Ammon's horn (tissue), 1 donor: ENCODE measurements around the gene BCO1.
"Not testable (repeated sequence)": the region's sequence is repeated elsewhere in the genome, so short reads cannot be mapped to it uniquely, and the experiment has no call there.

Experiments
- DNase-seq: peaks from one replicate; pipeline ENCODE4 v3.0.0-alpha.2; 2016; ENCODE audit warnings: low spot score

BCO1 gene, protein sequence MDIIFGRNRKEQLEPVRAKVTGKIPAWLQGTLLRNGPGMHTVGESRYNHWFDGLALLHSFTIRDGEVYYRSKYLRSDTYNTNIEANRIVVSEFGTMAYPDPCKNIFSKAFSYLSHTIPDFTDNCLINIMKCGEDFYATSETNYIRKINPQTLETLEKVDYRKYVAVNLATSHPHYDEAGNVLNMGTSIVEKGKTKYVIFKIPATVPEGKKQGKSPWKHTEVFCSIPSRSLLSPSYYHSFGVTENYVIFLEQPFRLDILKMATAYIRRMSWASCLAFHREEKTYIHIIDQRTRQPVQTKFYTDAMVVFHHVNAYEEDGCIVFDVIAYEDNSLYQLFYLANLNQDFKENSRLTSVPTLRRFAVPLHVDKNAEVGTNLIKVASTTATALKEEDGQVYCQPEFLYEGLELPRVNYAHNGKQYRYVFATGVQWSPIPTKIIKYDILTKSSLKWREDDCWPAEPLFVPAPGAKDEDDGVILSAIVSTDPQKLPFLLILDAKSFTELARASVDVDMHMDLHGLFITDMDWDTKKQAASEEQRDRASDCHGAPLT

DNA sequence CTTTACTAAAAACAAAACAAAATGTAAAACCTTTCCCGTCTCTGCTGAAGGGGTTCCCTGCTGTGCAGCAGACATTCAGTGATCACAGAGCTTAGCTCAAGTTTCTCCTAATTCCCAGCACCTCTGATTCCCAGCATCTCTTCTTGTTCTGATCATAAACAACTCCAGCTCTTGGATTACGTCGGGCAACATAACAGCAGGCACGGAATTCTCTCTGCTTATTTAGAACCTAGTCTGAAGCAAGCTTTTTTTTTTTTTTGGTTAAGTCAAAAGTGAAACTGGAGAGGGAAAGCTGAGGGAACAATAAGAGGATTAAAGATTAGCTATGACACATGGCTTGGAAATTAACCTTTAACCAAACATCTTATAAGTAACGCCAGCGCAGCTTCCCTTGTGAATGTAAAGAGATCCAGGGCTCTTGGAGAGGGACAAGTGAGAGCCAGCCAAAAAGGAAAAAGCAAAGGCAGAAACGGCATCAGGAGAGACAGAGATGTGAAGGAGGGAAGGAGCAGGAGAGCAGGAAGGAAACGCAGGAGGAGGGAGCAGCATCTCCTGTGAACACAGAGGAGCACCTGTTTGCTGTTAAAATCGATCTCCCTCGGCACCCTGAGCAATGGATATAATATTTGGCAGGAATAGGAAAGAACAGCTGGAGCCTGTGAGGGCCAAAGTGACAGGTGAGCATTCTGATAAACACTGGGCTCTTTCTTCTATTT is at the start of gene BCO1:
Gene BCO1, plus strand, starts transcription at position 394 of the 716 bp plus-strand sequence. Its CDS starts 220 bp downstream, at position 614.
- DNase-seq, result peak; percentile 13

DNA sequence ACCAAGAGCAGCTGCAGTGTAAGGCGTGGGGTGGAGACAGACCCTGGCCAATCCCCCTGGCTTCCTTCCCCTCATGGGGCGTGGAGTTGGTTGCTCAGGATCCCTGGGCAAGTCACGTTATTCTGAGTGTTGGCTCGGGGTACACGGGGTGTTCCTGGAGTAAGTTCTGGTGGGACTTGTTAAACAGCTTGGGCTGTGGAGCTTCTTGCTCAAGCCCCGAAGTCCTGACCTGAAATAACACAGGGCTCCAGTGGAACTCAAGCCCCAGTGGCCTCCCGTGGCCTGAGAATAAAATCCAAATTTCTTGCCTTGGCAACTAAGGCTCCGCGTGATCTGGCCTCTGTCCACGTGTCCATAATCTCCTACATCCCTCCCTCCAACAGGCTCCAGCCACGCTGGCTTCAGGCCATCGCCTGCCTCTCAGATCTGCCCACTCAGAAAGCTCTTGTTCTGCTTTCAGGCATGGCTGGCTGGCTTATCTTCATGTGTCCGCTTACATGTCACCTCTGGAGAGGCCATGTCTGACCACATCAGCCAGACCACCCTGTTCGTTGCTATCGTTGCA is 49.3 kb upstream of the BCO1 start:
- peak; percentile 90 for DNase-seq

DNA sequence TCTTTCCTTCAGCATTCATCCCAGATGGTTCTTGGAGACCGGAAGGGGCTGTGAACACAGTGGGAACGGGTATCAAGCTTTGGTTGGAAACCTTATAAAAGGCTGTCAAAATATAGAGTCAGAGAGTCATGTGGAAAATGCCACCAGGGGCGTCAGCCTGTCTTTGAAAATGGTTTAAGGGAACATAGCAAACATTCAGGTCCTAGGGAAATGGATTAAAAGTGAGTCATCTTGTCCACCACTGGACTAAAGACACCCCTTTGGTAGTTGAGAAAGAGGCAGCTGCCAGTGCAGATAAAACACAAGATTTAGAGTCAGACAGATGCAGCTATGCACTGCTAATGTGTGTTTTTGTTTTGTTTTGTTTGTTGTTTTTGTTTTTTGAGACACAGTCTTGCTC is 47.8 kb upstream of the BCO1 start:
- no peak for DNase-seq

GRCh38 chr16:81195885-81196534 is 42.5 kb upstream of the BCO1 start:
- no peak for DNase-seq

DNA sequence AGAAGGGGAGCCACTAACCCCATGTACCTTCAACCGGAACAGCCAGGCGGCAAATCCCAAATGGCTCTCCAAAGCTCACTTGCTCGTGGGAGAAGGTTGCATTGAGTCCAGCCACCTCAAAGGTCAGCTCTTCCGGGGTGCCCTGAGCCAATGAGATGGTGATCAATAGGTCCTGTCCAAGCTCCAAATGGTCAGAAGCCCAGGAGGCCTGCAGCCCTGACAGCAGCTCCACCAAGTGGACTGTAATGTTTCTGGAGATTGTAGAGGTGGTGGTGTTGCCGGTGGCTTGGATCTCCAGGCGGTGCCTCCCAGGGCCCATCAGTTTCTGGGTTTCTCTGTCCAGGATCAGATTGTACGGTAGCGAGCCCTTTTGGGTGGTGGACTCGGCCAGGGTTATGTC is 39.9 kb upstream of the BCO1 start:
- DNase-seq, result peak; percentile 25

GRCh38 chr16:81201267-81201666 is 37.2 kb upstream of the BCO1 start:
- peak; percentile 46 for DNase-seq

DNA sequence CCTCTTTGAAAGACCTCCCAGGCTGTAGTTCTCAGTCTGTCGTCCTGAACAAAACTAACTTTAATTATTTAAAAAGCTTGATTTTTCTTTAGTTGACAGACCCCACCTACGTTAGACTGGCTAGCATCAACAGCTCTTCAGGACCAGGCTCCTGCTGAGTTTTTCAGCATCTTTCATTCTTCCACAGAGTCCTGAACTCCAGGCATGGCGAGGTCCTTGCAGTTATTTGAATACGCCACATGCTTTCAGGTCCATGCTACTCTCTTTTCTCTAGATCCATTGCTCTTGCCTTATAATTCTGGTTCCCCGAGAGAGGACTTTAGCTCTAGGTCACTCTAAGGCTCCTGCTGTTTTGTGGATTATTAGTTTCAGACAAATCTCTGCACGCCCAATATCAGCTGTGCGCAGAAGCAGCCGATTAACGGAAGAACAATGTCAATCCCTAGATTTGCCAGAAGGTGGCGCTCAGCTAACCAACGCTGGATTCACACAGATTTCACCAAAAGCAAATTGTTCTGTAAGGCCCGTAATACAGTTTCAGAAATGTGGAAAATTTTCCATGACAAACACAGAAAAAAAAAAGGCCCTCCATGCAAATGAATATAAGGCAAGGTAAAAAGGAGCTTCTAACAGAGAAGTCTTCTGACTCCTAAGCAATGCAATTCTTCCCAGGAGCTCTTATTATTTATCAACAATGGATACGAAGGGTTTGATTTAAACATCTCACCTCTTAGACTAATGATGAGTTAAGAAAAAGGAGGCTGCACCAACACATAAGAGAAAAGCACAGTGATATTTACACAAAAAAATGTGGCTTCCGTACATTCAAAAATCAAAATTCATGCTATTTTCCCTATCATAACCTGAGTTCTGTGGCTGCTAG is 33.5 kb upstream of the BCO1 start:
- DNase-seq, result peak; percentile 88

GRCh38 chr16:81207076-81207475 is 31.4 kb upstream of the BCO1 start:
- no peak for DNase-seq

DNA sequence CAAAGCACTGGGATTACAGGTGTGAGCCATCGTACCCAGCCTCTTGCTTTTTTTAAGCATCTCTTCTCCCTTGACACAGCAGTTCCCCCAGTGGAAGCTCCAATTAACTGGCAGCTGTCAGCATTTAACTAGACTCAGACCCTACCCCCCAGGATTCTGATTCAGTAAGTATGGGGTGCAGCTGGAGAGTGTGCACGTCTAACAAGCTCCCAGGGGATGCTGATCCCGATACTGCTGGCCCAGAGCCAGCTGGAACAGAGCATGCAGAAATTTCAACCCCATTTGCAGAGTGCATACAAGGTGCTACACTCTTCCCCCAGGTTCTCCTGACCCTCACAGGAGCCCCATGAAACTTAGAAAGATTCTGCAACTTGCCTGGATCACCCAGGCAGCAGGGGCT is 27.7 kb upstream of the BCO1 start:
- DNase-seq, result no peak

- DNase-seq, result no peak
Measured at GRCh38 chr16:81212830-81213465, 25.5 kb upstream of the BCO1 start.

GRCh38 chr16:81214745-81215166 is 23.7 kb upstream of the BCO1 start:
- no peak for DNase-seq

DNA sequence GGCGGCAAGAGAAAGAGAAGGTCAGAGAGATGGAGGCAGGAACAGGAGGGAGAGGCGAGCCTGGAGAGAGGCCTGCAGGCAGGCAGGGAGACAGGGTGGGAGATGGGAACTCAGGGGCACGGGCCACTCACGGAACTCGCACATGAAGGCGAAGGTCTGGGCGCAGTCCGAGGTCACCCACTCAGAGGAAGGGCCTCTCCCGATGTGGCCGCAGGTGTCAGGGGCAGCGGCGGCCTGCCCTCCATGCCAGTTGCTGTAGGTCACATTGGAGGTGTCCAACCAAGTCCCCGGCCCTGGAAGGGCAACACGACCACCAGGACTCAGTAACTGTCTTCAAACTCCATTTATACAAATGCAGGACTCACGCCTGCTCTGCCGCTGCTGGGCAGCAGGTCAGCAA is 22.4 kb upstream of the BCO1 start:
- DNase-seq, result no peak

- no peak for DNase-seq
Measured at GRCh38 chr16:81216706-81217105, 21.8 kb upstream of the BCO1 start.

DNA sequence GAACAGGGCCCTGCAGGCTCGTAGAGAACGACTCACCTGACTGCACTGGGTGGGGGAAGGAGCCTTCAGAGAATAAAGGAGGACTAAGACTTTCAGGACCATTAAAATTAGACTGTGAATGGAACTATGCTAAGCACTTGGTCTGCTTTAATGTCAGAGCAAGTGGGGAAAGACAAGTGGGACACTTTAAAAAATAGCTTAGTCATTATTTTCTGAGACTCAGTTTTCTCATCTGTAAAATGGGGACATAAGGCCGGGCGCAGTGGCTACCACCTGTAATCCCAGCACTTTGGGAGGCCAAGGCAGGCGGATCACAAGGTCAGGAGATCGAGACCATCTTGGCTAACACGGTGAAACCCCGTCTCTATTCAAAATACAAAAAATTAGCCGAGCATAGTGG is 19.3 kb upstream of the BCO1 start:
- DNase-seq, result no peak

DNA sequence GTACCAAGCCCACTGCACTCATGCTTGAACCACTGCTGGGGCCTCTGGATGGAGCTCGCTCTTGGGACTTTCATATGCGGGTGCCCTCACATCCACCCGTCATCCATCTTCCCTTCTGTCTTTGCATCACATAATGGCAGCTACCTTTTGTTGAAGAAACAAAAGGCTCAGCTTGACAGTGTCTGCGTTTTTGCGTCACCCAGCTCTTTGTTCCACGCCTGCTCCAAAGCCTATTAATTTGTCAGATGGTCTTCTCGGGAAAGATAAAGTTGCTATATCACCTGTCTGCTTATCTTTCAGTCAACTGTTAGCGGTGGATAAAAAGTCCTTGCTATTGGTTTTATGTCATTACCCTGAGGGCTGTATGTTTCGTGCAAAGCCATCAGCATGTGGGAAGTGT is 18.1 kb upstream of the BCO1 start:
- DNase-seq, result no peak

DNA sequence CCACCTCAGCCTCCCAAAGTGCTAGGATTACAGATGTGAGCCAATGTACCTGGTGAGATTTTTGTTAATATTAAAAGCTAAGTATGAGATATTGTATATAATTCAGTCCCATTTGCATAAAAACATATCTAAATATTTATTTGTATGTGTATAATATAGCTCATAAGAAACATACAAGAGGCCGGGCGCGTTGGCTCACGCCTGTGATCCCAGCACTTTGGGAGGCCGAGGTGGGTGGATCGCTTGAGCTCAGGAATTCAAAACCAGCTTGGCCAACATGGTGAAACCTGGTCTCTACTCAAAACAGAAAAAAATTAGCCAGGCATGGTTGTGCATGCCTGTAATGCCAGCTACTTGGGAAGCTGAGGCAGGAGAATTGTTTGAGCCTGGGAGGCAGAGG is 16.8 kb upstream of the BCO1 start:
- no peak for DNase-seq

DNA sequence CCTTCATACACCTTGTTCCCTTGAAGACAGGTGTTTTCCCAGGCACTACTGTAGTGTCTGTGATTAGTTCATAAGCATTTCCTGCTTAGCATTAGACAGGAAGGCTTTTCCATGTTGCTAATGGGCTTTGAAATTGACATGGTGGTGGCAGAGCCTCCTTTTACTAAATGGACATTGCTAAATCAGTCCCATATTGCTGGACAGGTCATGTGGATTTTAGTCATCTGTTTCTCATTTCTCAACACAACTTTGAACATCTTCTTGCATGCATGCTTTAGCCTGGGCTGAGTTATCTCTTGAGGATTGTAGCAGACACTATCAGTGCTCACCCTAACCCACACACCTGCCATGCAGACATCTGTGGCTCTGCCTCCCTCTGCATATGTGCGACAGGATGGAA is 13.7 kb upstream of the BCO1 start:
- DNase-seq, result no peak

GRCh38 chr16:81225697-81226096 is 12.8 kb upstream of the BCO1 start:
- not testable (repeated sequence) for DNase-seq

DNA sequence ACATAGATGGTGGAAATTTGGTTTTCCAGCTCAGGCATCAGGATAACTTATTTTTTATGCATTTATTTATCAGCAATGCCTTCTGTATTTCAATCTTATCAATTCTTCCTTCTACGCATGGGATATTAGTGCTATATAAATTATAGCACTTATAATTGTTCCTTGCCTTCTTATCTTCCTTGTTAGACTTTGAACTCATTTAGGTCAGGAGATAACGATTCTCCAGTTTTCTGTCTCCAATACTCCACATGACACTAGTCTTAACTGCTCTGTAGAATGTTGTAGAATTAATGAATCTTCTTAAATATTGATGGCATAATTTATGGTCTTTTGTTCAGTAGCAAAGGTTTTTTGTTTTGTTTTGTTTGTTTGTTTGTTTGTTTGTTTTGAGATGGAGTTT is 10.7 kb upstream of the BCO1 start:
- DNase-seq, result no peak

GRCh38 chr16:81229811-81230210 is 8.7 kb upstream of the BCO1 start:
- DNase-seq, result no peak

DNA sequence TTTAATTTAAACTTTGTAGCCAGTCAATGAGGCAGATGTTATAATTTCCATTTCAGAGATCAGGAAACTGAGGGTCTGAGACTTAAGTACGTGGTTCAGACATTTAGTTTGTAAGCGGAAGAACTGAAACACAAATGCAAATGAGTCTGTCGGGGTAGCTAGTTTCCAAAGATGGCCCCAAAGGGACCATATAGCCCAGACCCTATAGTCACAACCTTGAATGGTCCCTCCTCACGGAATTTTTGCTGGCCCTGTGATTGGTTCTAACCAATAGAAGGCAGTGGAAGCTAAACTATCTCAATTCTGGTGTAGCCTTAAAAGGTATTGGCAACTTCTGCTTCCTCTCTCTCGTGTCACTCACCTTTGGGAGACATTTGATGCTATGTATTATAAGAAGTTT is 7.5 kb upstream of the BCO1 start:
- DNase-seq, result no peak
